ENCODE results near the gene C3orf20.

C3orf20 gene

DNA sequence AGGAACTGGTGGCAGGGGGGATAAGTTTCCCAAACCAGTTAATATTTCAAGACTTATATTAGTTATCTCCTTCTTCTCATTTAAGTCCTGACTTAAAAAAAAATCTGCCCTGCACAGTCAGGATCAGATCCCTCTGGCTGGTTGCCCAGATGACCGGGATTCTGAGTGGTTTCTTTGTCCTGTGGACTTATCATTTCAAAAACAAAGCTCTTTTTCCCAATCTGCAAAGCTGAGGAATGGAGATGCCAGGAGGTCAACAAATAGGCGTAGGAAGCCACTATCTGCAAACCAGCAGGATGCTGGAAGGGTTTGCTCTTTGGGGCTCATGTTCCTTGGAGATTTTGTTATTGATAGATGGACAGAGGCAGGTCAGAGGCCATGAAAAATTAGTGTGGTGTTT lies 5.8 kb downstream of the C3orf20 start:
- Histone ChIP-seq H3K9ac (no peak overlapping the region), H3K4me3 (IDR thresholded peaks at IDR 0.05; ENCODE audit: insufficient read depth, low read depth, low read length) (no peak overlapping the region), H2AFZ (ENCODE audit: low read depth) (no peak overlapping the region), H3K4me1 (ENCODE audit: low read depth, poor library complexity, severe bottlenecking) (no peaks in the 10 kb centered on the region), H3K27me3 (ENCODE audit: insufficient read depth, low read depth) (no peaks in the 10 kb centered on the region), H3K27ac (no peak overlapping the region), H3K4me2 (no peak overlapping the region), H4K20me1 (ENCODE audit: insufficient read depth) (no peaks in the 10 kb centered on the region), H3K36me3 (ENCODE audit: insufficient read depth) (no peaks in the 10 kb centered on the region), H3K79me2 (ENCODE audit: insufficient read depth, low read depth) (no peaks in the 10 kb centered on the region)
- TF ChIP-seq, protein P1, sequence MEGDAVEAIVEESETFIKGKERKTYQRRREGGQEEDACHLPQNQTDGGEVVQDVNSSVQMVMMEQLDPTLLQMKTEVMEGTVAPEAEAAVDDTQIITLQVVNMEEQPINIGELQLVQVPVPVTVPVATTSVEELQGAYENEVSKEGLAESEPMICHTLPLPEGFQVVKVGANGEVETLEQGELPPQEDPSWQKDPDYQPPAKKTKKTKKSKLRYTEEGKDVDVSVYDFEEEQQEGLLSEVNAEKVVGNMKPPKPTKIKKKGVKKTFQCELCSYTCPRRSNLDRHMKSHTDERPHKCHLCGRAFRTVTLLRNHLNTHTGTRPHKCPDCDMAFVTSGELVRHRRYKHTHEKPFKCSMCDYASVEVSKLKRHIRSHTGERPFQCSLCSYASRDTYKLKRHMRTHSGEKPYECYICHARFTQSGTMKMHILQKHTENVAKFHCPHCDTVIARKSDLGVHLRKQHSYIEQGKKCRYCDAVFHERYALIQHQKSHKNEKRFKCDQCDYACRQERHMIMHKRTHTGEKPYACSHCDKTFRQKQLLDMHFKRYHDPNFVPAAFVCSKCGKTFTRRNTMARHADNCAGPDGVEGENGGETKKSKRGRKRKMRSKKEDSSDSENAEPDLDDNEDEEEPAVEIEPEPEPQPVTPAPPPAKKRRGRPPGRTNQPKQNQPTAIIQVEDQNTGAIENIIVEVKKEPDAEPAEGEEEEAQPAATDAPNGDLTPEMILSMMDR (conservative IDR thresholded peaks at IDR 0.05; ENCODE audit: low read depth, low read length), result no peak

DNA sequence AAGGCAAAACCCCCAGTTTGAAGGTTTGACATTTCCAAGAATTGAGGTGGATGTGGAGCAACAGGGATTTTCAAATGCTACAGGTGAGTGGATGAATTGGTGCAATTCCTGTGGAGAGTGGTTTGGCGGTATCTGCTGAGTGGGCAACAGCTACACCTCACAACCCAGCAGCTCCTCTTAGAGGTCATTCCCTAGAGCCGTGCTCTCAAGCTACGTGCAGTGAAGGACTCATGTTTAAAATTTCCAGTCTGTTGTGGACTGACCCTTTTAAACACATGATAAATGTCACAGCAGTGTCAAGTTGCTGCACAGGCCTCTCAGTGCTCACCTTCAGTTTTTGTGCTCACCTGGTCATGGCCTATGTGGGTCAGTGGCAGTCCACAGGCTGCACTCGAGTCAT lies 9.5 kb downstream of the C3orf20 start:
- no peaks in the 10 kb centered on the region for H4K20me1 ChIP-seq (ENCODE audit: insufficient read depth)
- H3K4me2 ChIP-seq, result no peak overlapping the region
- no peaks in the 10 kb centered on the region for H3K27me3 ChIP-seq (ENCODE audit: insufficient read depth, low read depth)
- no peak overlapping the region for H3K4me3 ChIP-seq (IDR thresholded peaks at IDR 0.05; ENCODE audit: insufficient read depth, low read depth, low read length)
- no peaks in the 10 kb centered on the region for H3K4me1 ChIP-seq (ENCODE audit: low read depth, poor library complexity, severe bottlenecking)
- H3K27ac ChIP-seq, result no peak overlapping the region
- no peaks in the 10 kb centered on the region for H3K36me3 ChIP-seq (ENCODE audit: insufficient read depth)
- no peak overlapping the region for H3K9ac ChIP-seq
- no peaks in the 10 kb centered on the region for H3K79me2 ChIP-seq (ENCODE audit: insufficient read depth, low read depth)
- H2AFZ ChIP-seq (ENCODE audit: low read depth), result no peak overlapping the region
- TF ChIP-seq, protein P1 (conservative IDR thresholded peaks at IDR 0.05; ENCODE audit: low read depth, low read length), result no peak

DNA sequence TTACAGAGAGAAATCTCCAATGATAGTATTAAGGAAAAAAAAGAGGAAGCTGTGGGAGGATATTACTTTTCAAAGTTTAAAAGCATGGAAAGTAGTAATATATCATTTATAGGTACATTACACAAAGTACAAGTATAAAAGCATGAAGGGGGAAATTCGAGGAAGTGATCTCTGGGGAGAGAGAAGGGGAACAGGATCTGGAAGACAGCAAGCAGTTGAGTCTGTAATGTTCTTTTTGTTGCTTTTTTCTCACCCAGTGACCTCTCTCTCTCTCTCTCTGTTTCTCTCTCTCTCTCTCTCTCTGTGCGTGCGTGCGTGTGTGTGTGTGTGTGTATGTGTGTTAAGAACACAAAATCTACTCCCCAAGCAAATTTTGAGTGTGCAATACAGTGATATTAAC lies 10.2 kb downstream of the C3orf20 start:
- H3K4me2 ChIP-seq, result no peak overlapping the region
- H3K27me3 ChIP-seq (ENCODE audit: insufficient read depth, low read depth), result no peaks in the 10 kb centered on the region
- H3K27ac ChIP-seq, result no peak overlapping the region
- no peak overlapping the region for H3K9ac ChIP-seq
- H3K4me3 ChIP-seq (IDR thresholded peaks at IDR 0.05; ENCODE audit: insufficient read depth, low read depth, low read length), result no peak overlapping the region
- H3K79me2 ChIP-seq (ENCODE audit: insufficient read depth, low read depth), result no peaks in the 10 kb centered on the region
- no peaks in the 10 kb centered on the region for H4K20me1 ChIP-seq (ENCODE audit: insufficient read depth)
- H3K4me1 ChIP-seq (ENCODE audit: low read depth, poor library complexity, severe bottlenecking), result no peaks in the 10 kb centered on the region
- H3K36me3 ChIP-seq (ENCODE audit: insufficient read depth), result no peaks in the 10 kb centered on the region
- H2AFZ ChIP-seq (ENCODE audit: low read depth), result no peak overlapping the region
- TF ChIP-seq, protein P1 (conservative IDR thresholded peaks at IDR 0.05; ENCODE audit: low read depth, low read length), result no peak

DNA sequence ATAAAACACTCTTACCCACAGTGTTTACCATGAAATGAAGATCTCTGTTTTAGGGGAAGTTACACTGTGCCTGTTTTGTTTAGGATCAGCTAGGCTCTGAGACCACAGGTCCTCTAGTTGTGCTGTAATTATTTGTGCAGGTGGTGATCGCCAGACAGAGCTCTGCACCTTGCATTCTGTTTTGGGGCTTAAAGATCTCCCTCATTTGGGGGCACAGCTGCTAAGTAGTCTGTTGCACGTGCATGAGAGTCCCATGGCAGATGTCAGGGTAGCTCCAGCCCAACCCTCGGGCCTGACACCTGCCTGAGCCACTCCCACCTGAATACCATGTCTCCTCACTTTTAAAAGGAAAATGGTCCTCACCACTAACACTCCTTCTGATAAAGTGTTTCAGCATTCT lies 12.4 kb downstream of the C3orf20 start:
- Histone ChIP-seq H3K27ac (no peak overlapping the region), H3K36me3 (ENCODE audit: insufficient read depth) (no peaks in the 10 kb centered on the region), H3K4me3 (IDR thresholded peaks at IDR 0.05; ENCODE audit: insufficient read depth, low read depth, low read length) (no peak overlapping the region), H3K9ac (no peak overlapping the region), H2AFZ (ENCODE audit: low read depth) (no peak overlapping the region), H3K27me3 (ENCODE audit: insufficient read depth, low read depth) (no peaks in the 10 kb centered on the region), H4K20me1 (ENCODE audit: insufficient read depth) (no peaks in the 10 kb centered on the region), H3K4me1 (ENCODE audit: low read depth, poor library complexity, severe bottlenecking) (no peaks in the 10 kb centered on the region), H3K79me2 (ENCODE audit: insufficient read depth, low read depth) (no peaks in the 10 kb centered on the region), H3K4me2 (no peak overlapping the region)
- TF ChIP-seq, protein P1 (conservative IDR thresholded peaks at IDR 0.05; ENCODE audit: low read depth, low read length), result no peak

DNA sequence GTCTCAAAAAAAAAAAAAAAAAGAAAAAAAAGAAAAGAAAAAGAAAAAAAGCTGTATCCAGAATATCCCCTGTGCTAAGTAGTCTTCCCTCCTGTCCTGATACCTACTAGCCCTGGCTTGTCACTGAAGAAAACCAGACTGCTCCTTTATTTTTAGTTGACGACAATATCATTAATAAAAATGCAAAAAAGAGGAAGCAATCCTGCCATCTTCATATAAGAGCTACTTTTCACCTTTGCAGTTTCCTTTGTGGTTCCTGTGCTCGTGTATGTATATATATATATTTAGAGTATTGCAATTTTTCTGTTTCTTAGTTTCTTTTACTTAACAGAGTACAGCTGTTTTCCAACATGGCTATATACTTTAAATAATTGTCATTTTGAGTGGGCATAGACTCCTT lies 13.6 kb downstream of the C3orf20 start:
- TF ChIP-seq, protein P1 (conservative IDR thresholded peaks at IDR 0.05; ENCODE audit: low read depth, low read length), result no peak
- H2AFZ ChIP-seq (ENCODE audit: low read depth), result no peak overlapping the region
- no peaks in the 10 kb centered on the region for H4K20me1 ChIP-seq (ENCODE audit: insufficient read depth)
- no peaks in the 10 kb centered on the region for H3K27me3 ChIP-seq (ENCODE audit: insufficient read depth, low read depth)
- H3K36me3 ChIP-seq (ENCODE audit: insufficient read depth), result no peaks in the 10 kb centered on the region
- no peak overlapping the region for H3K4me2 ChIP-seq
- H3K27ac ChIP-seq, result no peak overlapping the region
- H3K4me1 ChIP-seq (ENCODE audit: low read depth, poor library complexity, severe bottlenecking), result no peaks in the 10 kb centered on the region
- no peak overlapping the region for H3K4me3 ChIP-seq (IDR thresholded peaks at IDR 0.05; ENCODE audit: insufficient read depth, low read depth, low read length)
- H3K9ac ChIP-seq, result no peak overlapping the region
- no peaks in the 10 kb centered on the region for H3K79me2 ChIP-seq (ENCODE audit: insufficient read depth, low read depth)
